GM12874 (cell line): ENCODE results near the gene MIXL1.
A peak's percentile ranks its signal among the peaks of the same experiment; 100 is the strongest.

ENCODE experiments used
- TF ChIP-seq, protein P1 (sequence below): IDR thresholded peaks from 2 replicates; pipeline ENCODE4 v1.5.1; 2011; ENCODE audit warnings: low read depth, mild to moderate bottlenecking, control low read depth, low read length, moderate library complexity; ENCODE audit not compliant: insufficient read depth

The MIXL1 gene

DNA sequence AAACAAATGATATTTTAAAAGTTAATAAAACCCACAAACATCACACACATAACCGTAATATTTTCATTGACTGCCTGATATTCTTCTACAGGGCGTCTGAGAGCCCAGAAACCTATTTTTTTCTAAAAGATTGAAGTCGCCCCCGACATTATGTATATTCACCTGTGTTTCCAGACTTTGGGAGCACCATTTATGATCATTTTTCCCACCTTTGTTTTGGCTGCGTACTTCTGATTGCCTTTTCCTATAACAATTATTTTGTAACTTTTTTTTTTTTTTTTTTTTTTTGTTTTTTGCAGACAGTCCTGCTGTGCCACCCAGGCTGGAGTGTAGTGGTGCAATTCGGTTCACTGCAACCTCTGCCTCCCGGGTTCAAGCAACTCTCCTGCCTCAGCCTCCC is 36.1 kb upstream of the MIXL1 start:
- TF ChIP-seq, protein P1, sequence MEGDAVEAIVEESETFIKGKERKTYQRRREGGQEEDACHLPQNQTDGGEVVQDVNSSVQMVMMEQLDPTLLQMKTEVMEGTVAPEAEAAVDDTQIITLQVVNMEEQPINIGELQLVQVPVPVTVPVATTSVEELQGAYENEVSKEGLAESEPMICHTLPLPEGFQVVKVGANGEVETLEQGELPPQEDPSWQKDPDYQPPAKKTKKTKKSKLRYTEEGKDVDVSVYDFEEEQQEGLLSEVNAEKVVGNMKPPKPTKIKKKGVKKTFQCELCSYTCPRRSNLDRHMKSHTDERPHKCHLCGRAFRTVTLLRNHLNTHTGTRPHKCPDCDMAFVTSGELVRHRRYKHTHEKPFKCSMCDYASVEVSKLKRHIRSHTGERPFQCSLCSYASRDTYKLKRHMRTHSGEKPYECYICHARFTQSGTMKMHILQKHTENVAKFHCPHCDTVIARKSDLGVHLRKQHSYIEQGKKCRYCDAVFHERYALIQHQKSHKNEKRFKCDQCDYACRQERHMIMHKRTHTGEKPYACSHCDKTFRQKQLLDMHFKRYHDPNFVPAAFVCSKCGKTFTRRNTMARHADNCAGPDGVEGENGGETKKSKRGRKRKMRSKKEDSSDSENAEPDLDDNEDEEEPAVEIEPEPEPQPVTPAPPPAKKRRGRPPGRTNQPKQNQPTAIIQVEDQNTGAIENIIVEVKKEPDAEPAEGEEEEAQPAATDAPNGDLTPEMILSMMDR, result no peak

DNA sequence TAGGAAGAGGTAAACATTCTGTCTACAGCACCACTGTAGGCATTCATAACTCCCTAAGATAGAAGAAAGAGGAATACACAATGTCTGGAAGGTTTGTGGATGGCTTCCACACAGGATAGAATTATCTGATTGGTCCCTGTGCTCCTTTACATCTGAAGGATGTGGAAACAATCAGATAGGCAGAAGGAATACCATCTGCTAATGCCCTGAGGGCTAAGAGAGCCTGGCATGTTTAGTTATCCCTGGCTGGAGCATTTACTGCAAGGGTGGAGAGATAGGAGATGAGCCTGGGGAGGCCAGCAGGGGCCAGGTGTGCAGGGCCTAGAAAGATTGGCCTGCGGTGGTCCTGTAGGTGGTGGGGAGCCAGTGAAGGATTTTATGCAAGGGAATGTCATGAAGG is 28.3 kb upstream of the MIXL1 start:
- TF ChIP-seq, protein P1, result no peak

DNA sequence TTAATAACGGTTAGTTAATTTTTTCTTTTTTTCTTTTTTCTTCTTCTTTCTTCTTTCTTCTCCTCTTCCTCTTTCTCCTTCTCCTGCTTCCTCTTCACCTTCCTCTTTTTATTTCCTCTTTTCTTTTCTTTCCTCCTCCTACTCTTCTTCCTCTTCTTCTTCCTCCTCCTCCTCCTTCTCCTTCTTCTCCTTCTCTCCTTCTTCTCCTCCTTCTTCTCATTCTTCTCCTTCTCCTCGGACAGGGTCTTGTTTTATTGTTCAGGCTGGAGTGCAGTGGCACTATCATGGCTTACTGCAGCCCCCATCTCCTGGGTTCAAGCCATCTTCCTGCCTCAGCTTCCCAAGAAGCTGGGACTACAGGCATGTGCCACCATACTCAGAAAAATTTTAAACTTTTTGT is 23.5 kb upstream of the MIXL1 start:
- TF ChIP-seq, protein P1, result no peak

DNA sequence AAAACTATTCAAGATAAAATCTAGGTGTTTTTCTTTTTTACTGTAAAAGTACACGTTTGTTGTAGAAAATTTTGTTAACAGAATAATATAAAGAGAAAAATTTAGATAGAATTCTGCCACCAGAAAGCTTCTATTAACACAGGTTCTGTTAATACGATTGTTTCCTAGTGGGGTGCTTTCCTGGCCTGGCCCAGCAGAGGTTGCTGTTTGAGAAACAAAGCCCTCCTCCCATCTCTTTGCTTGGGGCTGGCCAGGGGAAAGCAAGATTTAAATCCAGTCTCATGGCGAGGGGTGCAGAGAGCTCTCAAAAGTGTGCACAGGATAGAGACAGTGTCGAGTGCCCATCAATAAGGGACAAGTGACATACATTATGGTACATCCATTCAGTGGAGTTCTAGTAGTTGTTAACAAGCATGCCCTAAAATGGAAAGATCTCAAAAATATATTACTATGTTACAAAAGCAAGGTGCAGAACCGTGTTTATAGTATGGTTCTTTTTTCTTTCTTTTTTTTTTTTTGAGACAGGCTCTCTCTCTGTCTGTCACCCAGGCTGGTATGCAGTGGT is 22.4 kb upstream of the MIXL1 start:
- TF ChIP-seq, protein P1, result peak; percentile 53

DNA sequence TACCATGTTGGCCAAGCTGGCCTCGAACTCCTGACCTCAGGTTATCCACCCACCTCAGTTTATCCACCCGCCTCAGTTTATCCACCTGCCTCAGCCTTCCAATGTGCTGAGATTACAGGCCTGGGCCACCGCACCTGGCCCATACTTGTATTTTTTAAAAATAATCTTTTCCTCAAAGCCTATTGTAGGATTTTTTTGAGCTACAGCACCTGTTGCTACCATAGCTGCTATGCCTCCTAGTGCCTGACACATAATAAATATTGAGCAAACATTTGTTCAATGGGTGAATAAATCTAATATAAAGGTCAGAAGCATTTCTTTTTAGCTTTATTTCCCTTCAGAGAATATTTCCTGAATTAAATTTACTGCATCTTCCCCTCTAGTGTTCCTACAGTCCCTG is 21.2 kb upstream of the MIXL1 start:
- TF ChIP-seq, protein P1, result no peak

DNA sequence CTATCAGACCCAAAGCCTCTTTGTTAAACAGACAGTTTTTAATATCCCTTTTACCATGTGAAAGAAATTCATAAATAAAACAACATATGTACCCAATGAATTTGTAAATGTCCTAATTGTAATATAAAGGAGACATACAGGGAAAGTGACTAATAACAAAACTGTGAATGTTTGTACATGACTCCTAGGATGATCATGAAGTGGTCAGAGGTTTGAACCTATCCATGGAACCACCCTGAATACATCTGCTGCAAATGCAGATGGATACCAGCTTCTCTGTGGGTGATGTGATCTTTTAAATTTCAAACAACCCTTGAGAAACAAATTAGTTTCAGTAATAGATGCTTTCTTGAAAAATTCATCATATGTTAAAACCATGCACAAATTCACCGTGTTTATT is 20.2 kb upstream of the MIXL1 start:
- TF ChIP-seq, protein P1, result no peak

DNA sequence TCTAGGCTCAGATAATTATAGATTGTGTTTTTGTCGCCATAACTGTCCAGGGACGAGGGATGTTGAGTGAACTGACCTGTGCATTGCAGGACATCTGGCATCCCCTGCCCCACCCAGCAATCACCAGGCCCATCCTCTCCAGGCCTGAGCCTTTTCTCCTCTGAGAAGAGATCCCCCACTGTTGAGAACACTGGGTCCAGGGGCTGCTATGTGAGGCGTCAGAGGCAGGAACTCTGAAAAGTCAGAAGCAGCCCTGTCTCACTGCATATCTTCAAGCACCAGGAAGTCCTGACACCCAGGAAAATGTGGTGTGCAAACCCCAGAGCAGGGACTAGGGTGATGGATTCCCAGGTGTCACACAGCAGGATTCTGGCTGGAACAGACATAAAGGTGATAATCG is 19.8 kb upstream of the MIXL1 start:
- TF ChIP-seq, protein P1, result no peak
